Right forelimb (tissue), 1 donor: ENCODE data around the gene F5.

Source experiments
- DNase-seq: peaks from one replicate; pipeline ENCODE4 v3.0.0-alpha.2; 2018

The F5 gene

GRCh38 chr1:169586067-169586394 lies 250 bp downstream of the F5 start:
- DNase-seq = no peak

- DNase-seq = no peak
Measured at GRCh38 chr1:169585181-169585580, 1.1 kb downstream of the F5 start.

DNA sequence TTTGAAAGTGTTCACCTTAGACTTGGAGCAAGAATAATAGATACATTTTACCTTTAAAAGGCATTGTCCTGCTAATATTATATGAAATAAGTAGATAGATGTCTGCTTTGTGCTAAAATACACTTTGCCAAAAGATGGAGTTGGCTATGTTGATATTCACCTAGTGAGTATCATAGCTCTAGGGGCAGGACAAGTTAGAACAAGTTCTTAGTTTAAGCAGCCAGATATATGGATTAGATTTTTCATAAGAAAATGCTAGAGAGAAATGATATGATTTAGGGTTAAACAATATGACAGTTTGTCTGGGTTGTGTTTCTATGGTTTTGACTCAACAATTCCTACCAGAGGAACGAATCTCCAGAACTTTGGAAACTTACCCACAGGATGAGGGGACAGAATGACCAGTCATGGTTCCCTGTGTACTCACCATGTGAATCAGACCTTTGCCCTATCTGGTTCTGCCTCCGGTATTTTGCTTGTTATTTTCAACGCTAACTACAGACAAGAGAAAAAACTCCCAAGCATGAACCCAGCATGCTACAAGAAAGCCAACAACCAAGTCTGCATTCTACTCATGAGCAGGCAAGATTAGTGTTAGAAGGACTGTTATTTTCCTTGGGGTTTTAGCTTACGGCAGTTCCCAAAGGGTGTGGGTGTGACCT lies 1.7 kb downstream of the F5 start:
- DNase-seq = no peak

DNA sequence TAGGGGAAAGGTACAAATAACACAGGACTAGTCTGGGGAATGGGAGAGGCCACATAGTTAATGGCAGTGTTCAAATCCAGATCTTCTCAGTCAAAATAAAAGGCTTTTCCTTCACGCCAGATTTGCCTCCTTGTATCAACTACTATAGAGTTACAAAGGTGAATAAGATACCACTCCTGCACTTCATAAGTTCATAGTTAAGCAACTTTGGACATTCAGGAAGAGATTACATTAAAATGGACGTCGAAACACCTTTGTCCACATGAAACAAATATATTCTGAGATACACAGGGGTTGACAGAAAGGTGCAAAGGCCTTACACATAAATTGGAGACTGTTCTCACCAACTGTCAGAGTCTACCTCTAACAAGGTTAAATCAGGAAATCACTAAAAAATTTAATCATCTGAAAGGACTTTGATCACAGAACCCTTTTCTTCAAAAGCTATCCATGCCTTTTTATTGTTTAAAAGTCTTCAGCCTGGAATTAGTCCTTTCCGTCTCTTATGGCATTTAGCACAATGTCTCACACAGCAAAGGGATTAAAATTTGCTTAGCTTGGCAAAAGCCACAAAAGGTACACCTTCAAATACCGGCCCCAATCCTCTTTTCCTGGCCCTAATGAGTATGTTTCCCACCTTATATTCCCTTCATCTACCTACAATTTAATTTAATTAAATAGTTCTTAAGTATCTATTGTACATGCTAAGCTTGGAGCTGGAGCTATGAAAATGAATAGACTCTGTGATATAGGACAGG lies 8.1 kb downstream of the F5 start:
- DNase-seq = no peak

DNA sequence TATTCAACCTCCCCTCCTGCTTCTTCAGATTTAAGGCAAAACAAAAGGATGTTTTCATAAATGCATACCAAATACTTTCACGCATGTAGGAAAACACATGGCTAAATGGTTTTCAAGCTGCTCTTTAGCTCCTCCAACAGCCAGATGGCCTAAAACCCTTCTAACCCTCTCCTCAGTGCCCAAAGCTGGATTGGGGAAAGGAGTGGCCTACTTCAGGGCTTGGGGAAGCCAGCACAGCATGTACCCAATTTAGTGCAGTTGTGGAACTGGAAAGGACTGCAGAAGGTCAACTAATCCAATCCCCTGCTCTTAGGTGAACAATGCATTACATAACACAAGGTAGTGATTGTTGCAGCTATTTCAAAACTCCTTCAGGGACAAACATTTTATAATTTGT lies 9.3 kb downstream of the F5 start:
- DNase-seq = no peak

GRCh38 chr1:169576241-169576934 lies 9.9 kb downstream of the F5 start:
- DNase-seq = no peak

GRCh38 chr1:169574336-169574735 lies 11.9 kb downstream of the F5 start:
- no peak for DNase-seq

GRCh38 chr1:169572187-169572586 lies 14.1 kb downstream of the F5 start:
- no peak for DNase-seq

DNA sequence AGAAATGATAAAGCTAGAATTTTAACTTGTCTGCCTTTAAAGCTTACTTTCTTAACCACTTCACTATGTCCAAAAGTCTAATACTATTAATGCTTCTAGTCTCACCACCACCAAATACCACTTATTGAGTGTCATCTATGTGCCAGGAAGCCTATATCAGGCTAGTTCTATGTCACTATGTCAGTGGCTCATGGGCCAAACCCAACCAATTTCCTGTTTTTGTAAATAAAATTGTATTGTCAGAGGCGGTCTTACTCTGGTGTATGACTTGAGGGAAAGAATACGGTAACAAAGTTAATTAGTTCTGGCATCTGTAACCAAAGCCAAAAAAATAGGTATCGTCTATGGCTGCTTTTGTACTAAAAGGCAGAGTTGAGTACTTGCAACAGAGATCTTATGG lies 14.8 kb downstream of the F5 start:
- DNase-seq = no peak

GRCh38 chr1:169570172-169570574 lies 16.1 kb downstream of the F5 start:
- DNase-seq = no peak

DNA sequence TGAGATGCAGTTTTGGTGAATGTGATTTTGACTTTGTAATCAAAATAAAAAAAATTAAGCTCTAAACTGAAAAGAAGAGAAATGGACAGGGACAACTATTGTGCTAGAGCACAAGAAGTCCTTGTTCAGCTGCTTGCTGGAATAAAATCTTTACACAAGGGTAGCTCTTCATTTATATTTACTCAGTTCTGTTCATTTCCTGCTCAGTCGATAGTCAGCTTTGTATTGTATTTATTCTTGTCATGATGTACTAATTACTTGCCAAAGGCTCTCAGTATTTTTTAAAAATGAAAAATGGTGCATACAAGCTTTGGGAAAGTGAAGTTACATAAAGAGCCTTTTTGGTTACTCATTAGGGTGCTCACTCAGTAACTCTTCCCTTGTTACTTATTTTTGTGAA lies 17.8 kb downstream of the F5 start:
- DNase-seq = no peak

DNA sequence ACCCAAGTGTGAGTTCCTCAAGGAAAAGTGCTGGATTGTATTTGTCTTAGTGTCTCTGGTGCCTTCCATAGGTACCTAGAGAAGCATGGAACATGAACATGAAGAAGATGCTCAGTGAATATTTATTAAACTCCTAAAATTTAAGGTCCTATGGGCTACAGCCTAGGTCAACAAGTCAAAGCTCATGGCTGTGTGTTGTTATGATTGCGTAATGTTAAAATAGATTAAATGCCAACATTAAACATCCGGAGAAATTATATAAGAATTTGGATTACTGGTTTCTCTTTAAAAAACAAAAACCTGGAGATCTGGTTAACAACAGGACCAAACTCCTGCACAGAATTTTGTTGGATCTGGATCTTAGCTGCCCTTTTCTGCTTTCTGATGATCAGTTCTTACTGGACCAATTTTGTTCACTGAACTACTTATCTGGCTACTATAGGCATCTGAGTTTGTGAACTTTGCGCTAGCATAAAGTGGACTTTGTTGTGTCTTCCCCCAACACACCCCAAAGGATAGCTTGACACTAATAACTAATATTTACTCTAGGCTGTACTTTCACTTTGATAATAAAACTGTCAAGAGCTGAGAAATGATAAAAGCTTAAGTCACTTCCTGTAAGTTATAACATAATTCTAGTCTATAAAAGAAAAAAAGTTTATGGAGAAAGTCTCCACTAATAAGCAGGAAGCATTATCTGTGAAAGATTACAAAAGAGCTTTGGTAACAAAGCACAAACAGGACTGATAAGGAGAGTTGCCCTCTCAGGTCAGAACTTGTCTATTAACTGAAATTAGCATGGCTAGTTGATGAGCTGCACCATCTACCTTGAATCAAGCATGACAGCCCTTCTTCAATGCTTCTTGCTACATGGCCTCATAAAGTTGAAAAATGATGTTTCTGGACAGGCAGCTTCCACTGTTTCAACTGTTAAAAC lies 20.7 kb downstream of the F5 start:
- DNase-seq = no peak

GRCh38 chr1:169563650-169564049 lies 22.6 kb downstream of the F5 start:
- no peak for DNase-seq

DNA sequence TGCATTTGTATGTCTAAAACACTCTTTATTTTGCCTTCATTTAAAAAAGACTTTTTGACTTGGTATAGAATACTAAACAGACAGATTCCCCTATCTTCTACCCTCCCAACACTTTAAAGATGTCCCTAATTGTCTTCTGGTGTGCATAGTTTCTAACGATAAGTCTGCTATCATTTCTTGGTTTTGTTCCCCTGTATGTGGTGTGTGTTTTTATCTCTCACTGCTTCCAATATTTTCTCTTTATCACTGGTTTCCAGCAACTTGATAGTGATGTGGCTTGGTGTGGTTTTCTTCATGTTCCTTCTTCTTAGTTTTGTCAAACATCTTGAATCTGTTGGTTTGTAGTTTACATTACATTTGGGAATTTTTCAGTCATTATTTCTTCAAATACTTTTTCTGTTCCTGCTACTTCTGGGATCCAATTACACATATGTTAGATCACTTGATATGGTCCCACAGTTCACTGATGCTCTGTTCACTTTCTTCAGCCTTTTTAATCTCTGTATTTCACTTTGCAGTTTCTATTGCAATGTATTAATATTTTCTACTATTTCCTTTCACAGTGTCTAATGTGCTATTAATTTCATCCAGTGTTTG lies 23.2 kb downstream of the F5 start:
- DNase-seq = no peak

DNA sequence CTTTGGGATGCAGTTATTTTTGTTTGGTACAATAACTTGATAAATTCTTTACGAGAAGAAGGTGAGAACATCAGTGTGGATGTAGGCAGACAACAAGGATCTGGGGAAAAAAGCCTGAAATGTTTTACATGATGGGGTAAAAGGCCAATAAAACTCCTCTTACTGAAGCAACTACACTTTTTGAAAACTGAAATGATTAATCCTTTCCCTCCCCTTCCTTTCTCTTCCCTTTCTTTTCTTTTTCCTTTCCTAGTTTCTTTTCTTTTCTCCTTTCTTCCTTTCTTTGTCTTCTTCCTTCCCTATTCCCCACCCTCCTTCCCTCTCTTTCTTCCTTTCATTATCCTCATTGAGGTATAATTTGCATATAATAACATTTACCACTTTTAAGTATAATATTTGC lies 24.6 kb downstream of the F5 start:
- no peak for DNase-seq

GRCh38 chr1:169557131-169557530 lies 29.1 kb downstream of the F5 start:
- no peak for DNase-seq

DNA sequence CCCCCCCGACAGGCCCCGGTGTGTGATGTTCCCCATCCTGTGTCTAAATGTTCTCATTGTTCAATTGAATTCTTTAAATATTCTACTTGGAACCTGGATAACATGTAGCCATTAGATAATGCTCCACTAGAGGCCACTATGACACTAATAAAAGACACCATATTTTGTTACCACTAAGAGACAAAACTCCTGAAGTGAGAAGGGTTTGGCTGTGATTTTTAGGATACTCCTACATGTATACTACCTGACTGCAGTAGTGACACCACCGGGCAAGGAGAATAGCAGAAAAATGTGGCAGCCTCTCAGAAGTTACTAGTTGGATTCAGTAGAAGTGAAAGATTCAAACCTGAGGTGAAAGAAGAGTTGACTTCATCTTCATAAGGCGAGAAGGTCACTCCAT lies 36.0 kb downstream of the F5 start:
- DNase-seq = no peak

- DNase-seq = no peak
Measured at GRCh38 chr1:169548282-169548681, 38.0 kb downstream of the F5 start.

DNA sequence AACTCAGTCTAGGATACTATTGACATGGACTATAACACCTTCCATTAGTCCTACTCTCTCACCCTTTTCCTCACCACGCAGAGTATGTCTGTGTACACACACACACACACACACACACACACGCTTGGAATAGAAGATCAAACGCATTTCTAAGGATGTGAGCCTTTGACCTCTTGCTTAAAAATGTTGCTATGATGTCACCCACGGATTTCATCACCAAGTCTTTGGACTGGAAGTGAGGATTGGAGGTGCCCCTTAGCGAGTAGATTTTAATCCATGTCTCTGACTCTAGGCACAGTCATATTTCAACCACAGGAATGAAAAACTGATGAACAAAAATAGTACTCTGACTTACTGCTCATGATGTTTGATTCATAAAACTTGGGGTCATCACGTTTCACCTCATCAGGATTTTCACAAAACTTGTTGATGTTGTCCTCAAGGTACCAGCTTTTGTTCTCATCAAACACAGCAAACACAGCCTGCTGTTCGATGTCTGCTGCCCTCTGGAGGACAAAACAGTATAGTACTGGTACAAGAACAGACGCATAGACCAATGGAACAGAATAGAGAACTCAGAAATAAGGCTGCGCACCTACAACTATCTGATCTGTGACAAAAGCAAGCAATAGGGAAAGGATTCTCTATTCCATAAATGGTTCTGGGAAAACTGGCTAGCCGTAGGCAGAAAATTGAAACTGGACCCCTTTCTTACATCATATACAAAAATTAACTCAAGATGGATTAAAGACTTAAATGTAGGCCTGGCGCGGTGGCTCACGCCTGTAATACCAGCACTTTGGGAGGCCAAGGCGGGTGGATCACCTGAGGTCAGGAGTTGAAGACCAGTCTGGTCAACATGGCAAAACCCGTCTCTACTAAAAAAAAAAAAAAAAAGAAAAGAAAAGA lies 39.9 kb downstream of the F5 start:
- no peak for DNase-seq

- no peak for DNase-seq
Measured at GRCh38 chr1:169545472-169545871, 40.8 kb downstream of the F5 start.

DNA sequence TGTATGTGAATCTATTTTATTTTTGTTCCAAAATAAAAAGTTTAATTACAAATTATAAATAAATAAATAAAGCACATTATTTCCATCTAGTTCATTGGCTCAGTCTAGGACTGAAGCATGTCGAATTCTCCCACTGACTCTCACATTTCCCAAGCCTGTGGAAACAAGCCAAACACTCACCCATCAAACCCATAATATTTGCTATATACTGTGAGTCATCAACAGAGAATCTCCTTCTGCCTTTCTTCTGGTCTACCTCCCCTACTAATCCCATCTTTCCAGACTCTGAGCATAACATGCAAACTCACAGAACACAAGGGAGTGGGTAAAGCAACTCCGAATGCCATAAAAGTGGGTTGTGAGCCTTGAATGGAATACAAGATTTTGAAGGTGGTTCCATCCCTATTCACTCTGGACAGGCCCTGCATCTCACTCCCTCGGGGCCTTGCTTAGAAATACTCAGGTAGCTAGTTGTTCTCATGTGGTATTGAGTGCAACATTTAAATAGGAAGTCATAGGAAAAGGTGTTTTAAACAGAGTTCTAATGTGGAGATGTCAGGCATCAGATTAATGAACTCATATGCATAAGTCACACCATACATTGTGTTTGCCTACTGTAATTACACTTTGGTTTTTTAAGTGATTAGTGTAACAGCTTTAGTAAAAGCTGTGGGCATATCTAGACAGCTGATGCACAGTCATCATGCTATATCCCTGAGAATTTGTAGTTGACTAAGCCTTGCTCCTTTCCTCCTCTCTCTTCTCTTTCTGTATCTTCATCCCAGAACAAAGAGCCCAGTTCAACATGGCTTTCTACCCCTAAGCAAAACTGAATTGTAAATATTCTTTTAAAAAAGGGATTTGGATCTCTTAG lies 47.0 kb downstream of the F5 start:
- DNase-seq = no peak
